ENCODE measurements around the gene MORC3.
"Not testable (repeated sequence)": the region's sequence is repeated elsewhere in the genome, so short reads cannot be mapped to it uniquely, and the experiment has no call there.

Gene MORC3

GRCh38 chr21:36388096-36388495 is 68.1 kb downstream of the MORC3 start:
- no peak overlapping the region for H3K4me3 ChIP-seq (ENCODE audit: low read depth, low read length)
- DNase-seq (ENCODE audit: low read depth), result no peak
- no peak for TF ChIP-seq CTCF (conservative IDR thresholded peaks at IDR 0.05; ENCODE audit: low read depth, low read length)

GRCh38 chr21:36388835-36389234 is 68.8 kb downstream of the MORC3 start:
- no peak overlapping the region for H3K4me3 ChIP-seq (ENCODE audit: low read depth, low read length)
- peak; percentile 53 for DNase-seq (ENCODE audit: low read depth)
- peak; percentile 40 for TF ChIP-seq CTCF (conservative IDR thresholded peaks at IDR 0.05; ENCODE audit: low read depth, low read length)

- not testable (repeated sequence) for H3K4me3 ChIP-seq (ENCODE audit: low read depth, low read length); DNase-seq (ENCODE audit: low read depth)
These were observed 71.7 kb downstream of the MORC3 start for GRCh38 chr21:36391649-36392048.

- no peak overlapping the region for H3K4me3 ChIP-seq (ENCODE audit: low read depth, low read length)
- DNase-seq (ENCODE audit: low read depth), result no peak
- no peak for TF ChIP-seq CTCF (conservative IDR thresholded peaks at IDR 0.05; ENCODE audit: low read depth, low read length)
These were observed 75.5 kb downstream of the MORC3 start for GRCh38 chr21:36395353-36396111.

- TF ChIP-seq CTCF (conservative IDR thresholded peaks at IDR 0.05; ENCODE audit: low read depth, low read length), result no peak
- no peak for DNase-seq (ENCODE audit: low read depth)
- no peak overlapping the region for H3K4me3 ChIP-seq (ENCODE audit: low read depth, low read length)
These were observed 76.3 kb downstream of the MORC3 start for GRCh38 chr21:36396325-36396724.

GRCh38 chr21:36396971-36397370 is 77.0 kb downstream of the MORC3 start:
- DNase-seq (ENCODE audit: low read depth), result no peak
- TF ChIP-seq CTCF (conservative IDR thresholded peaks at IDR 0.05; ENCODE audit: low read depth, low read length), result no peak
- no peak overlapping the region for H3K4me3 ChIP-seq (ENCODE audit: low read depth, low read length)

- no peak for DNase-seq (ENCODE audit: low read depth)
- TF ChIP-seq CTCF (conservative IDR thresholded peaks at IDR 0.05; ENCODE audit: low read depth, low read length), result no peak
- H3K4me3 ChIP-seq (ENCODE audit: low read depth, low read length), result no peak overlapping the region
These were observed 77.6 kb downstream of the MORC3 start for GRCh38 chr21:36397606-36398005.

GRCh38 chr21:36399736-36400135 is 79.7 kb downstream of the MORC3 start:
- H3K4me3 ChIP-seq (ENCODE audit: low read depth, low read length); DNase-seq (ENCODE audit: low read depth): not testable (repeated sequence)
